Lower leg skin (tissue), 3 donors: ENCODE measurements around the gene SLX9.

Experiments used
- CTCF ChIP-seq, 3 donors: fragments of 450-650 bp; IDR thresholded peaks; one replicate each; pipeline ENCODE4 v1.5.1; 2016; ENCODE audit warnings: antibody characterized with exemption in 3 of 3, mild to moderate bottlenecking in 3 of 3, moderate library complexity in 2 of 3
- POLR2A ChIP-seq, 2 donors: fragments of 450-650 bp; IDR thresholded peaks; one replicate each; pipeline ENCODE4 v1.6.1; 2016 to 2017; ENCODE audit warnings: antibody characterized with exemption in 2 of 2, mild to moderate bottlenecking in 1 of 2, moderate library complexity in 1 of 2

GRCh38 chr21:44989537-44989886, 49.7 kb downstream of the SLX9 start:
- TF ChIP-seq CTCF (IDR thresholded peaks at IDR 0.05) (no peak), POLR2A (IDR thresholded peaks at IDR 0.05) (no peak)
